ENCODE results near the gene SRSF8.

The SRSF8 gene

GRCh38 chr11:95100191-95100648 is 33.5 kb downstream of the SRSF8 start:
- no peak overlapping the region for H3K4me3 ChIP-seq (ENCODE audit: low read length)
- no peak overlapping the region for H2AFZ ChIP-seq (ENCODE audit: low read depth, low read length)
- no peaks in the 10 kb centered on the region for H3K36me3 ChIP-seq (replicated peaks; ENCODE audit: low read depth, low read length)
- TF ChIP-seq EZH2phosphoT487 (IDR thresholded peaks at IDR 0.05; ENCODE audit: low read depth) (no peak), CTCF (IDR thresholded peaks at IDR 0.05; ENCODE audit: low read depth, low read length) (no peak)
- H4K20me1 ChIP-seq (ENCODE audit: insufficient read depth, low read length): no peaks in the 10 kb centered on the region
- no peaks in the 10 kb centered on the region for H3K79me2 ChIP-seq (ENCODE audit: low read length)
- H3K27me3 ChIP-seq (ENCODE audit: low read depth, low read length): peaks cover 3% of the 10 kb centered on the region; the same call in 1 of the 2 replicates
- H3K9me3 ChIP-seq (ENCODE audit: insufficient read depth, low read length): no peaks in the 10 kb centered on the region
- no peak overlapping the region for H3K4me2 ChIP-seq (ENCODE audit: low read length)
- H3K4me1 ChIP-seq (ENCODE audit: low read length): peaks cover 21% of the 10 kb centered on the region
- H3K9ac ChIP-seq (ENCODE audit: low read length): no peak overlapping the region
- H3K27ac ChIP-seq (ENCODE audit: low read length): no peak overlapping the region

- no peak overlapping the region for H3K4me2 ChIP-seq (ENCODE audit: low read length)
- H3K36me3 ChIP-seq (replicated peaks; ENCODE audit: low read depth, low read length): no peaks in the 10 kb centered on the region
- no peaks in the 10 kb centered on the region for H3K79me2 ChIP-seq (ENCODE audit: low read length)
- H3K9ac ChIP-seq (ENCODE audit: low read length): no peak overlapping the region
- TF ChIP-seq CTCF (IDR thresholded peaks at IDR 0.05; ENCODE audit: low read depth, low read length) (no peak), EZH2phosphoT487 (IDR thresholded peaks at IDR 0.05; ENCODE audit: low read depth) (no peak)
- no peaks in the 10 kb centered on the region for H3K9me3 ChIP-seq (ENCODE audit: insufficient read depth, low read length)
- no peaks in the 10 kb centered on the region for H4K20me1 ChIP-seq (ENCODE audit: insufficient read depth, low read length)
- peaks cover 14% of the 10 kb centered on the region for H3K4me1 ChIP-seq (ENCODE audit: low read length)
- H2AFZ ChIP-seq (ENCODE audit: low read depth, low read length): no peak overlapping the region
- no peak overlapping the region for H3K27ac ChIP-seq (ENCODE audit: low read length)
- H3K27me3 ChIP-seq (ENCODE audit: low read depth, low read length): peaks cover 3% of the 10 kb centered on the region; the same call in 1 of the 2 replicates
- no peak overlapping the region for H3K4me3 ChIP-seq (ENCODE audit: low read length)
These were observed 34.3 kb downstream of the SRSF8 start for GRCh38 chr11:95100856-95101507.

GRCh38 chr11:95101935-95102334 is 35.2 kb downstream of the SRSF8 start:
- Histone ChIP-seq H3K27me3 (ENCODE audit: low read depth, low read length) (peaks cover 3% of the 10 kb centered on the region; the same call in 1 of the 2 replicates), H3K36me3 (replicated peaks; ENCODE audit: low read depth, low read length) (no peaks in the 10 kb centered on the region), H3K4me3 (ENCODE audit: low read length) (no peak overlapping the region), H3K79me2 (ENCODE audit: low read length) (no peaks in the 10 kb centered on the region), H3K9me3 (ENCODE audit: insufficient read depth, low read length) (no peaks in the 10 kb centered on the region), H3K4me2 (ENCODE audit: low read length) (no peak overlapping the region), H3K27ac (ENCODE audit: low read length) (no peak overlapping the region), H3K4me1 (ENCODE audit: low read length) (peaks cover 7% of the 10 kb centered on the region; the same call in 1 of the 2 replicates), H2AFZ (ENCODE audit: low read depth, low read length) (no peak overlapping the region), H4K20me1 (ENCODE audit: insufficient read depth, low read length) (no peaks in the 10 kb centered on the region), H3K9ac (ENCODE audit: low read length) (no peak overlapping the region)
- TF ChIP-seq CTCF (IDR thresholded peaks at IDR 0.05; ENCODE audit: low read depth, low read length) (no peak), EZH2phosphoT487 (IDR thresholded peaks at IDR 0.05; ENCODE audit: low read depth) (no peak)

- Histone ChIP-seq H2AFZ (ENCODE audit: low read depth, low read length) (no peak overlapping the region), H3K9ac (ENCODE audit: low read length) (no peak overlapping the region), H3K27me3 (ENCODE audit: low read depth, low read length) (no peaks in the 10 kb centered on the region; the same call in 1 of the 2 replicates), H3K27ac (ENCODE audit: low read length) (no peak overlapping the region), H3K36me3 (replicated peaks; ENCODE audit: low read depth, low read length) (no peaks in the 10 kb centered on the region), H4K20me1 (ENCODE audit: insufficient read depth, low read length) (no peaks in the 10 kb centered on the region), H3K79me2 (ENCODE audit: low read length) (no peaks in the 10 kb centered on the region), H3K9me3 (ENCODE audit: insufficient read depth, low read length) (no peaks in the 10 kb centered on the region), H3K4me3 (ENCODE audit: low read length) (no peak overlapping the region), H3K4me1 (ENCODE audit: low read length) (no peaks in the 10 kb centered on the region), H3K4me2 (ENCODE audit: low read length) (no peak overlapping the region)
- TF ChIP-seq EZH2phosphoT487 (IDR thresholded peaks at IDR 0.05; ENCODE audit: low read depth) (no peak), CTCF (IDR thresholded peaks at IDR 0.05; ENCODE audit: low read depth, low read length) (no peak)
These were observed 36.0 kb downstream of the SRSF8 start for GRCh38 chr11:95102733-95103132.

All from OCI-LY3 (cell line).